HepG2 (cell line): ENCODE results near the gene SLC13A2. TPM values are rescaled to one million over a fixed set of nuclear protein-coding genes. Genes with fewer than 3 reads are reported as not detected.
A peak's percentile ranks its signal among the peaks of the same experiment; 100 is the strongest.

Experiments
- CCAR2 ChIP-seq: fragments of 200-400 bp; formaldehyde crosslinking; optimal IDR thresholded peaks from 2 replicates; pipeline ENCODE3; 2018; ENCODE audit warnings: low read depth, mild to moderate bottlenecking, low read length, moderate library complexity
- DPF2 ChIP-seq: sonication (generic); formaldehyde crosslinking; IDR thresholded peaks from 2 replicates; pipeline ENCODE4 v1.4.0; 2020; ENCODE audit warnings: mild to moderate bottlenecking, low read depth, missing genetic modification reagents, borderline replicate concordance
- GABPB1 ChIP-seq: IDR thresholded peaks from 2 replicates; pipeline ENCODE4 v1.6.1; 2016; ENCODE audit warnings: mild to moderate bottlenecking, missing genetic modification reagents, moderate library complexity, missing compliant biosample characterization
- HDAC1 ChIP-seq: sonication (generic); formaldehyde crosslinking; IDR thresholded peaks from 2 replicates; pipeline ENCODE4 v1.5.1; 2020; ENCODE audit warnings: mild to moderate bottlenecking, missing genetic modification reagents
- HDAC6 ChIP-seq: fragments of 200-600 bp; sonication (generic); IDR thresholded peaks from 2 replicates; pipeline ENCODE4 v1.7.0; 2017; ENCODE audit warnings: mild to moderate bottlenecking, antibody characterized with exemption, low read length, low read depth
- HIC2 ChIP-seq: sonication (generic); formaldehyde crosslinking; IDR thresholded peaks from 2 replicates; pipeline ENCODE4 v1.9.0; 2022; ENCODE audit warnings: low read depth, missing genetic modification reagents
- HNF1B ChIP-seq: sonication (generic); formaldehyde crosslinking; IDR thresholded peaks from 2 replicates; pipeline ENCODE4 v1.5.1; 2020; ENCODE audit warnings: mild to moderate bottlenecking, moderate library complexity, missing genetic modification reagents
- NR1H2 ChIP-seq: sonication (generic); formaldehyde crosslinking; IDR thresholded peaks from 2 replicates; pipeline ENCODE4 v1.8.1; 2022; ENCODE audit warnings: low read depth, missing genetic modification reagents, borderline replicate concordance
- PITX1 ChIP-seq: sonication (generic); formaldehyde crosslinking; IDR thresholded peaks from 2 replicates; pipeline ENCODE4 v1.5.1; 2020; ENCODE audit warnings: mild to moderate bottlenecking, missing genetic modification reagents
- SALL1 ChIP-seq: sonication (generic); formaldehyde crosslinking; IDR thresholded peaks from 2 replicates; pipeline ENCODE4 v1.8.0; 2022; ENCODE audit warnings: mild to moderate bottlenecking, missing genetic modification reagents
- SMC3 ChIP-seq: IDR thresholded peaks from 2 replicates; pipeline ENCODE4 v1.6.1; 2011; ENCODE audit warnings: low read length, improper control_type of control experiment
- SOX6 ChIP-seq, 2 experiments: fragments of 450-650 bp in 1 of 2; sonication (generic) in 1 of 2; formaldehyde crosslinking in 1 of 2; IDR thresholded peaks; 2 replicates each; pipeline versions ENCODE4 v1.4.0 to v1.6.1; 2017 to 2020; ENCODE audit warnings: antibody characterized with exemption in 1 of 2, mild to moderate bottlenecking in 1 of 2, missing genetic modification reagents in 1 of 2
- STAG1 ChIP-seq: sonication (generic); formaldehyde crosslinking; IDR thresholded peaks from 2 replicates; pipeline ENCODE4 v1.4.0; 2020; ENCODE audit warnings: missing genetic modification reagents
- ZBTB7B ChIP-seq: sonication (generic); formaldehyde crosslinking; IDR thresholded peaks from 2 replicates; pipeline ENCODE4 v1.4.0; 2020; ENCODE audit warnings: missing genetic modification reagents
- ZIK1 ChIP-seq: sonication (generic); formaldehyde crosslinking; IDR thresholded peaks from 2 replicates; pipeline ENCODE4 v1.5.0; 2020; ENCODE audit warnings: mild to moderate bottlenecking, low read depth, missing genetic modification reagents, borderline replicate concordance
- ZNF136 ChIP-seq: sonication (generic); formaldehyde crosslinking; IDR thresholded peaks from 2 replicates; pipeline ENCODE4 v1.8.1; 2022; ENCODE audit warnings: low read depth, mild to moderate bottlenecking, moderate library complexity, missing genetic modification reagents
- ZNF547 ChIP-seq: sonication (generic); formaldehyde crosslinking; IDR thresholded peaks from 2 replicates; pipeline ENCODE4 v1.5.1; 2020; ENCODE audit warnings: mild to moderate bottlenecking, missing genetic modification reagents
- ZNF790 ChIP-seq: sonication (generic); formaldehyde crosslinking; IDR thresholded peaks from 2 replicates; pipeline ENCODE4 v1.8.0; 2022; ENCODE audit warnings: missing genetic modification reagents, mild to moderate bottlenecking, borderline replicate concordance
- ZSCAN5A ChIP-seq: sonication (generic); formaldehyde crosslinking; IDR thresholded peaks from 2 replicates; pipeline ENCODE4 v1.8.0; 2022; ENCODE audit warnings: mild to moderate bottlenecking, missing genetic modification reagents, borderline replicate concordance
- polyA plus RNA-seq, 8 experiments: library from polyadenylated mRNA; depleted of rRNA in 3 of 8; stranded (reverse) in 7 of 8; unstranded in 1 of 8; fragments of >200 nt; fragmentation: Illumina TruSeq in 4 of 8; extraction: Trizol in 4 of 8; gene quantifications; 2 replicates each; pipeline versions ENCODE4 v1.2.1 to v1.2.3, GENCODE V29; 2011 to 2016; ENCODE audit warnings: low read depth in 4 of 8, missing spikeins in 1 of 8, mixed read lengths in 1 of 8; ENCODE audit not compliant: insufficient read depth in 1 of 8
- total RNA-seq, 5 experiments: library from RNA; depleted of rRNA; stranded (reverse); fragments of >200 nt; fragmentation: Illumina TruSeq; extraction: Trizol; gene quantifications; 2 replicates each; pipeline ENCODE4 v1.2.3, GENCODE V29; 2016; ENCODE audit warnings: low read depth in 1 of 5
- TF ChIP-seq, protein P1 (sequence below): sonication (generic); formaldehyde crosslinking; IDR thresholded peaks from 2 replicates; pipeline ENCODE4 v1.5.0; 2020; ENCODE audit warnings: missing genetic modification reagents, mild to moderate bottlenecking, borderline replicate concordance
- TF ChIP-seq, protein P2 (sequence below): sonication (generic); formaldehyde crosslinking; IDR thresholded peaks from 2 replicates; pipeline ENCODE4 v1.4.0; 2020; ENCODE audit warnings: mild to moderate bottlenecking, missing genetic modification reagents

SLC13A2 gene
- total and polyA plus RNA-seq, 2 of the 13 experiments (the other 11 are each of a cell fraction or from before 2014, with no cell fraction given) = 0.07 TPM; not detected in 1

DNA sequence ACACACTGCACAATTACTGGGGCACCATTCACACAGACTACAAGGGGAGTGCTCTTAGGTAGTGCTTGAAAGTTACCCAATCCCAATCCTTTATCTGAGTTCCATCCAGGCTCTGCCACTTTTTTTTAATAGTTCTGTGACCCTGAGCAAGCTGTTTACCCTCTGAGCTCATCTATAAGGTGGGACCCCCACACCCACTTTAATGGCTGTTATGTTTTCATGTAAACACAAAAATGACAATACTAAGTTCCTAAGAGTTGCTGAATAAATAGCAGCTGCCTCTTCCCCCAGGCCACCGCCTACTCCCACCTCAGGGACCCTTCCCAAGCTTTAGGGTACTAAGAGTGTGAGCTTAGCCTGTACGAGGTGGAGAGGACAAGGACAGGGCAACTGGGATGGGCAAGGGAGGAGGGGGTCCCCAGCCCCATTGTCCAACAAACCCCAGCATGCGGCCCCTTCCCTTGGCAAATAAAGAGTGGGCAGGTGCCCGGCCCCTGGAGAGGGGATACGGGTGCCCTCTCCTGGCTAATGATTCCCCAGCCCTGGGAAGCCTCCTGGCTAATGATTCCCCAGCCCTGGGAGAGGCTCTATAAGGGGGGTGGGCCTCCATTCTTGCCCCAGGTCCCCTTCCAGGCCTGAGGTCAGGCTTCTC is 14.6 kb downstream of the SLC13A2 start (continued):
- TF ChIP-seq, protein P1, sequence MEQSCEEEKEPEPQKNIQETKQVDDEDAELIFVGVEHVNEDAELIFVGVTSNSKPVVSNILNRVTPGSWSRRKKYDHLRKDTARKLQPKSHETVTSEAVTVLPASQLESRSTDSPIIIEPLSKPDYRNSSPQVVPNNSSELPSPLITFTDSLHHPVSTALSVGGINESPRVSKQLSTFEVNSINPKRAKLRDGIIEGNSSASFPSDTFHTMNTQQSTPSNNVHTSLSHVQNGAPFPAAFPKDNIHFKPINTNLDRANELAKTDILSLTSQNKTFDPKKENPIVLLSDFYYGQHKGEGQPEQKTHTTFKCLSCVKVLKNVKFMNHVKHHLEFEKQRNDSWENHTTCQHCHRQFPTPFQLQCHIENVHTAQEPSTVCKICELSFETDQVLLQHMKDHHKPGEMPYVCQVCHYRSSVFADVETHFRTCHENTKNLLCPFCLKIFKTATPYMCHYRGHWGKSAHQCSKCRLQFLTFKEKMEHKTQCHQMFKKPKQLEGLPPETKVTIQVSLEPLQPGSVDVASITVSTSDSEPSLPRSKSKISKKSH (CRISPR knock-in tag) = no peak
- TF ChIP-seq HDAC6 (no peak), STAG1 (CRISPR knock-in tag) (peak; percentile 34), ZIK1 (CRISPR knock-in tag) (no peak), CCAR2 (no peak), HIC2 (CRISPR knock-in tag) (peak; percentile 81), ZNF547 (CRISPR knock-in tag) (no peak), SOX6 (IDR thresholded peaks at IDR 0.05) (no peak), SOX6 (CRISPR knock-in tag; IDR thresholded peaks at IDR 0.05) (peak; percentile 84), ZBTB7B (CRISPR knock-in tag) (no peak), HDAC1 (CRISPR knock-in tag) (0 out of 2 replicates have a peak, but pooled peaks have one; percentile 38), ZNF136 (CRISPR knock-in tag) (no peak), ZSCAN5A (no peak), GABPB1 (no peak), HNF1B (CRISPR knock-in tag) (peak; percentile 74; the same call in 1 of the 2 replicates), SALL1 (CRISPR knock-in tag) (0 out of 2 replicates have a peak, but pooled peaks have one; percentile 43), DPF2 (CRISPR knock-in tag) (no peak), NR1H2 (CRISPR knock-in tag) (no peak), SMC3 (no peak), PITX1 (CRISPR knock-in tag) (peak; percentile 47; the same call in 1 of the 2 replicates), ZNF790 (CRISPR knock-in tag) (no peak)
- TF ChIP-seq, protein P2, sequence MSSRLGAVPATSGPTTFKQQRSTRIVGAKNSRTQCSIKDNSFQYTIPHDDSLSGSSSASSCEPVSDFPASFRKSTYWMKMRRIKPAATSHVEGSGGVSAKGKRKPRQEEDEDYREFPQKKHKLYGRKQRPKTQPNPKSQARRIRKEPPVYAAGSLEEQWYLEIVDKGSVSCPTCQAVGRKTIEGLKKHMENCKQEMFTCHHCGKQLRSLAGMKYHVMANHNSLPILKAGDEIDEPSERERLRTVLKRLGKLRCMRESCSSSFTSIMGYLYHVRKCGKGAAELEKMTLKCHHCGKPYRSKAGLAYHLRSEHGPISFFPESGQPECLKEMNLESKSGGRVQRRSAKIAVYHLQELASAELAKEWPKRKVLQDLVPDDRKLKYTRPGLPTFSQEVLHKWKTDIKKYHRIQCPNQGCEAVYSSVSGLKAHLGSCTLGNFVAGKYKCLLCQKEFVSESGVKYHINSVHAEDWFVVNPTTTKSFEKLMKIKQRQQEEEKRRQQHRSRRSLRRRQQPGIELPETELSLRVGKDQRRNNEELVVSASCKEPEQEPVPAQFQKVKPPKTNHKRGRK (CRISPR knock-in tag) = no peak
